Activated naive CD8-positive, alpha-beta T cell treated with anti-CD3 and anti-CD28 coated beads, Interleukin-2, amount 50 U/mL, for 24 hours (primary cell): ENCODE results near the gene PHRF1.

Source experiments
- ATAC-seq: fragments of 150-1000 bp; cut with Tn5 transposase; one replicate; pipeline ENCODE4 v1.10.0; 2021
- DNase-seq: peaks from one replicate; pipeline ENCODE4 v3.0.0; 2021
- H3K27ac Mint-ChIP-seq: one replicate; pipeline ENCODE4 v1.8.0; 2021; ENCODE audit warnings: mild to moderate bottlenecking, mixed read lengths
- H3K27me3 Mint-ChIP-seq: one replicate; pipeline ENCODE4 v1.8.0; 2021; ENCODE audit warnings: mixed read lengths
- H3K36me3 Mint-ChIP-seq: one replicate; pipeline ENCODE4 v1.8.0; 2021; ENCODE audit warnings: low read depth, mixed read lengths
- H3K4me1 Mint-ChIP-seq: one replicate; pipeline ENCODE4 v1.8.0; 2021; ENCODE audit warnings: mixed read lengths
- H3K4me3 Mint-ChIP-seq: one replicate; pipeline ENCODE4 v1.8.0; 2021; ENCODE audit warnings: mild to moderate bottlenecking, moderate library complexity, mixed read lengths
- H3K9me3 Mint-ChIP-seq: one replicate; pipeline ENCODE4 v1.8.0; 2021; ENCODE audit warnings: mixed read lengths

The PHRF1 gene

GRCh38 chr11:535210-535518, 41.1 kb upstream of the PHRF1 start:
- Mint-ChIP-seq H3K36me3 (peaks cover 2% of the 10 kb centered on the region), H3K4me3 (no peak overlapping the region), H3K27ac (no peak overlapping the region), H3K27me3 (no peaks in the 10 kb centered on the region), H3K9me3 (no peaks in the 10 kb centered on the region), H3K4me1 (peaks cover 17% of the 10 kb centered on the region)
- ATAC-seq (peak; percentile 4), DNase-seq (no peak)

- H3K27me3 Mint-ChIP-seq: no peaks in the 10 kb centered on the region
- H3K9me3 Mint-ChIP-seq: no peaks in the 10 kb centered on the region
- peak within 1 kb of the TSS; percentile 90 for H3K4me3 Mint-ChIP-seq
- peaks cover 2% of the 10 kb centered on the region for H3K36me3 Mint-ChIP-seq
- peak; percentile 98 for DNase-seq
- H3K4me1 Mint-ChIP-seq: peaks cover 17% of the 10 kb centered on the region
- peak within 1 kb of the TSS; percentile 92 for H3K27ac Mint-ChIP-seq
- peak; percentile 90 for ATAC-seq
Measured at GRCh38 chr11:535519-536454, 40.5 kb upstream of the PHRF1 start, which contains the start of gene HRAS. Gene HRAS, minus strand, starts transcription at chr11:535576.

- DNase-seq (peak; percentile 92), ATAC-seq (peak; percentile 44)
- Mint-ChIP-seq H3K4me1 (peaks cover 17% of the 10 kb centered on the region), H3K4me3 (peak within 1 kb of the TSS; percentile 90), H3K27me3 (no peaks in the 10 kb centered on the region), H3K27ac (peak within 1 kb of the TSS; percentile 92), H3K9me3 (no peaks in the 10 kb centered on the region), H3K36me3 (peaks cover under 1% of the 10 kb centered on the region)
Measured at GRCh38 chr11:536841-537621, 39.2 kb upstream of the PHRF1 start, which contains the start of gene LRRC56. Gene LRRC56, plus strand, starts transcription at chr11:537527. Its CDS starts 3,158 bp downstream, at chr11:540685.

- DNase-seq (no peak), ATAC-seq (no peak)
- Mint-ChIP-seq H3K36me3 (no peaks in the 10 kb centered on the region), H3K27me3 (no peaks in the 10 kb centered on the region), H3K4me1 (peaks cover 17% of the 10 kb centered on the region), H3K9me3 (no peaks in the 10 kb centered on the region), H3K4me3 (peak overlapping the region; percentile 90), H3K27ac (peak overlapping the region; percentile 69)
Measured at GRCh38 chr11:537622-538430, 38.4 kb upstream of the PHRF1 start.

- no peak overlapping the region for H3K27ac Mint-ChIP-seq
- peak overlapping the region; percentile 61 for H3K4me3 Mint-ChIP-seq
- peaks cover 17% of the 10 kb centered on the region for H3K4me1 Mint-ChIP-seq
- no peaks in the 10 kb centered on the region for H3K9me3 Mint-ChIP-seq
- DNase-seq (no peak), ATAC-seq (no peak)
- no peaks in the 10 kb centered on the region for H3K27me3 Mint-ChIP-seq
- no peaks in the 10 kb centered on the region for H3K36me3 Mint-ChIP-seq
Measured at GRCh38 chr11:538431-539051, 37.7 kb upstream of the PHRF1 start.

- ATAC-seq (no peak), DNase-seq (no peak)
- H3K27ac Mint-ChIP-seq: no peak overlapping the region
- H3K4me1 Mint-ChIP-seq: peaks cover 17% of the 10 kb centered on the region
- no peaks in the 10 kb centered on the region for H3K36me3 Mint-ChIP-seq
- H3K9me3 Mint-ChIP-seq: no peaks in the 10 kb centered on the region
- no peak overlapping the region for H3K4me3 Mint-ChIP-seq
- no peaks in the 10 kb centered on the region for H3K27me3 Mint-ChIP-seq
Measured at GRCh38 chr11:539971-540481, 36.2 kb upstream of the PHRF1 start.

GRCh38 chr11:540583-541432, 35.5 kb upstream of the PHRF1 start:
- peaks cover 17% of the 10 kb centered on the region for H3K4me1 Mint-ChIP-seq
- H3K27me3 Mint-ChIP-seq: no peaks in the 10 kb centered on the region
- ATAC-seq (no peak), DNase-seq (no peak)
- no peak overlapping the region for H3K4me3 Mint-ChIP-seq
- H3K27ac Mint-ChIP-seq: no peak overlapping the region
- no peaks in the 10 kb centered on the region for H3K9me3 Mint-ChIP-seq
- no peaks in the 10 kb centered on the region for H3K36me3 Mint-ChIP-seq

- Mint-ChIP-seq H3K4me3 (no peak overlapping the region), H3K36me3 (no peaks in the 10 kb centered on the region)
- ATAC-seq: no peak
Measured at GRCh38 chr11:541433-541885, 34.8 kb upstream of the PHRF1 start.

GRCh38 chr11:544817-545166, 31.5 kb upstream of the PHRF1 start:
- no peak for DNase-seq
- H3K4me3 Mint-ChIP-seq: no peak overlapping the region

More at GRCh38 chr11:541433-541885, 34.8 kb upstream of the PHRF1 start:
- Mint-ChIP-seq H3K27me3 (no peaks in the 10 kb centered on the region), H3K27ac (no peak overlapping the region), H3K4me1 (peaks cover 13% of the 10 kb centered on the region), H3K9me3 (no peaks in the 10 kb centered on the region)
- no peak for DNase-seq

GRCh38 chr11:545171-545570, 31.1 kb upstream of the PHRF1 start:
- Mint-ChIP-seq H3K9me3 (no peaks in the 10 kb centered on the region), H3K4me1 (no peaks in the 10 kb centered on the region), H3K36me3 (no peaks in the 10 kb centered on the region), H3K27ac (no peak overlapping the region), H3K27me3 (no peaks in the 10 kb centered on the region), H3K4me3 (no peak overlapping the region)
- no peak for ATAC-seq
- no peak for DNase-seq

More at GRCh38 chr11:544817-545166, 31.5 kb upstream of the PHRF1 start:
- Mint-ChIP-seq H3K4me1 (no peaks in the 10 kb centered on the region), H3K27me3 (no peaks in the 10 kb centered on the region), H3K36me3 (no peaks in the 10 kb centered on the region), H3K9me3 (no peaks in the 10 kb centered on the region), H3K27ac (no peak overlapping the region)
- no peak for ATAC-seq

GRCh38 chr11:548700-549603, 27.3 kb upstream of the PHRF1 start:
- no peak for ATAC-seq
- no peaks in the 10 kb centered on the region for H3K27me3 Mint-ChIP-seq

GRCh38 chr11:550021-550745, 26.1 kb upstream of the PHRF1 start:
- Mint-ChIP-seq H3K4me1 (no peaks in the 10 kb centered on the region), H3K27me3 (no peaks in the 10 kb centered on the region), H3K4me3 (no peak overlapping the region), H3K27ac (no peak overlapping the region), H3K9me3 (no peaks in the 10 kb centered on the region), H3K36me3 (no peaks in the 10 kb centered on the region)
- ATAC-seq (no peak), DNase-seq (no peak)

More at GRCh38 chr11:548700-549603, 27.3 kb upstream of the PHRF1 start:
- H3K9me3 Mint-ChIP-seq: no peaks in the 10 kb centered on the region
- H3K4me1 Mint-ChIP-seq: no peaks in the 10 kb centered on the region
- no peaks in the 10 kb centered on the region for H3K36me3 Mint-ChIP-seq
- DNase-seq: no peak
- H3K4me3 Mint-ChIP-seq: no peak overlapping the region
- H3K27ac Mint-ChIP-seq: no peak overlapping the region
